ENCODE results near the gene TCF12. TPM values are rescaled to one million over a fixed set of nuclear protein-coding genes. Genes with fewer than 3 reads are reported as not detected.
"Not testable (repeated sequence)": the region's sequence is repeated elsewhere in the genome, so short reads cannot be mapped to it uniquely, and the experiment has no call there.

The TCF12 gene
- total and polyA plus RNA-seq, 8 donors: 7.7 to 67.4 (median 27.3) TPM

- ATAC-seq (no peak), DNase-seq (no peak), FAIRE-seq (no peak)
- 97 to 100% methylated on average over 2 of the region's 2 CpGs for WGBS, 2 donors
- intact Hi-C loops (cut with DNase I): no loop called here
- peaks cover 0 to 5% (median 4%) of the 10 kb centered on the region in 3 donors for H3K4me1 ChIP-seq
- no peaks in the 10 kb centered on the region for H3K36me3 ChIP-seq
- H3K27me3 ChIP-seq: no peaks in the 10 kb centered on the region
- H3K9me3 ChIP-seq: no peaks in the 10 kb centered on the region
- TF ChIP-seq, protein P1, sequence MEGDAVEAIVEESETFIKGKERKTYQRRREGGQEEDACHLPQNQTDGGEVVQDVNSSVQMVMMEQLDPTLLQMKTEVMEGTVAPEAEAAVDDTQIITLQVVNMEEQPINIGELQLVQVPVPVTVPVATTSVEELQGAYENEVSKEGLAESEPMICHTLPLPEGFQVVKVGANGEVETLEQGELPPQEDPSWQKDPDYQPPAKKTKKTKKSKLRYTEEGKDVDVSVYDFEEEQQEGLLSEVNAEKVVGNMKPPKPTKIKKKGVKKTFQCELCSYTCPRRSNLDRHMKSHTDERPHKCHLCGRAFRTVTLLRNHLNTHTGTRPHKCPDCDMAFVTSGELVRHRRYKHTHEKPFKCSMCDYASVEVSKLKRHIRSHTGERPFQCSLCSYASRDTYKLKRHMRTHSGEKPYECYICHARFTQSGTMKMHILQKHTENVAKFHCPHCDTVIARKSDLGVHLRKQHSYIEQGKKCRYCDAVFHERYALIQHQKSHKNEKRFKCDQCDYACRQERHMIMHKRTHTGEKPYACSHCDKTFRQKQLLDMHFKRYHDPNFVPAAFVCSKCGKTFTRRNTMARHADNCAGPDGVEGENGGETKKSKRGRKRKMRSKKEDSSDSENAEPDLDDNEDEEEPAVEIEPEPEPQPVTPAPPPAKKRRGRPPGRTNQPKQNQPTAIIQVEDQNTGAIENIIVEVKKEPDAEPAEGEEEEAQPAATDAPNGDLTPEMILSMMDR (IDR thresholded peaks at IDR 0.05): no peak
- no peak overlapping the region for H3K4me3 ChIP-seq
- H3K27ac ChIP-seq: no peak overlapping the region
Observed at GRCh38 chr15:57010724-57011123, 92.3 kb downstream of the TCF12 start.

GRCh38 chr15:57012556-57012955, 94.1 kb downstream of the TCF12 start:
- H3K36me3 ChIP-seq: no peaks in the 10 kb centered on the region
- no peak overlapping the region for H3K27ac ChIP-seq
- FAIRE-seq (no peak), ATAC-seq (no peak), DNase-seq (no peak)
- H3K9me3 ChIP-seq: no peaks in the 10 kb centered on the region
- H3K27me3 ChIP-seq: no peaks in the 10 kb centered on the region
- intact Hi-C loops (cut with DNase I): no loop called here
- peaks cover 0 to 12% (median 7%) of the 10 kb centered on the region in 3 donors for H3K4me1 ChIP-seq
- WGBS, 2 donors: 58 to 63% methylated on average over 3 of the region's 3 CpGs
- H3K4me3 ChIP-seq: no peak overlapping the region
- TF ChIP-seq, protein P1 (IDR thresholded peaks at IDR 0.05): no peak

DNA sequence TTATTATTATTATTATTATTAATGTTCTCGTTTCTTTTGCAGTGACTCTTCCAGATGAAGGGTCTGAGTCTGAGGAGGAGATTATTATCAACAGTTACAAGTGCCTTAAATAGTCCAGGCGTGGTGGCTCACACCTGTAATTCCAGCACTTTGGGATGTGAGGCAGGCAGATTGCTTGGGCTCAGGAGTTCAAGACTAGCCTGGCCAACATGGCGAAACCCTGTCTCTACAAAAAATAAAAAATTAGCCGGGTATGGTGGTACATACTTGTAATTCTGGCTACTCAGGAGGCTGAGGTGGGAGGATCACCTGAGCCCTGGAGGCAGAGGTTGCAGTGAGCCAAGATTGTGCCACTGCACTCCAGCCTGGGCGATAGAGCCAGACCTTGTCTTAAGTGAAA, 96.5 kb downstream of the TCF12 start:
- H3K27me3 ChIP-seq; ATAC-seq; H3K36me3 ChIP-seq; FAIRE-seq; H3K9me3 ChIP-seq; H3K4me3 ChIP-seq; H3K27ac ChIP-seq; intact Hi-C loops (cut with DNase I); DNase-seq: not testable (repeated sequence)
- 96 to 98% methylated on average over 5 of the region's 5 CpGs for WGBS, 2 donors
- peaks cover 0 to 14% (median 8%) of the 10 kb centered on the region in 3 donors for H3K4me1 ChIP-seq

- FAIRE-seq (no peak), ATAC-seq (peak in 1 of 4 donors; percentile 12), DNase-seq (no peak)
- Histone ChIP-seq H3K4me3 (no peak overlapping the region), H3K9me3 (no peaks in the 10 kb centered on the region), H3K27me3 (no peaks in the 10 kb centered on the region), H3K27ac (peak overlapping the region in 2 of 4 donors; percentile 47 to 53), H3K4me1 (peaks cover 0 to 17% (median 9%) of the 10 kb centered on the region in 3 donors), H3K36me3 (no peaks in the 10 kb centered on the region)
- intact Hi-C loops (cut with DNase I): no loop called here
- TF ChIP-seq, protein P1 (IDR thresholded peaks at IDR 0.05): no peak
Observed at GRCh38 chr15:57015360-57015759, 96.9 kb downstream of the TCF12 start.

DNA sequence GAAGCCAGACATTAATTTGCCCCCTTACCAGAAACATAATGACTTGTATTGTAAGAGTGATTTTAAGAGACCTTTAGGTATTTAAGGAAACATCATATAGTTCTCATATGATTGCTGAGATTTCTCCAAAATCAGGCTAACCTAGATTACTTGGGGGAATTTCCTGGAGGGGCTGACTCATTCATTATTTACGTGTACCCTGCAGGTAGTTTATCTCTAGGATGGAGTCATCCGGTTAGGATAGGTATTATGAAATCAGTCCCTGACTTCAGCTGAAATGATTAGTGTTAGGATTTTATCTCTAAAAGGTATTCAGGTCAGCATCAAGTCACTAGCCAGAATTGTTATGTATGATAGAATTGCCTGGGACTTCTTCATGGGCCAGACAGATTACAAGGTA, 97.5 kb downstream of the TCF12 start:
- Histone ChIP-seq H3K4me1 (peaks cover 0 to 17% (median 9%) of the 10 kb centered on the region in 3 donors), H3K4me3 (no peak overlapping the region), H3K27me3 (no peaks in the 10 kb centered on the region), H3K27ac (peak overlapping the region in 2 of 4 donors; percentile 47 to 53), H3K9me3 (no peaks in the 10 kb centered on the region), H3K36me3 (no peaks in the 10 kb centered on the region)
- WGBS, 2 donors: 32 to 48% methylated on average over 2 of the region's 2 CpGs
- ATAC-seq: peak; percentile 61 to 86 (median 76)
- intact Hi-C loops (cut with DNase I): no loop called here
- DNase-seq: no peak
- no peak for FAIRE-seq
- TF ChIP-seq, protein P1 (IDR thresholded peaks at IDR 0.05): no peak

Data from pancreas (tissue), 10 donors.